IMR-90 (cell line): ENCODE results near the gene KDR. TPM values are rescaled to one million over a fixed set of nuclear protein-coding genes. Genes with fewer than 3 reads are reported as not detected.

Experiments used
- ATAC-seq: fragments of 200-7000 bp; cut with Tn5 transposase; 2 replicates; pipeline ENCODE4 v1.9.1; 2020; ENCODE audit warnings: low read depth, mild to moderate bottlenecking, moderate library complexity
- BruUV-seq: library from RNA; stranded (reverse); fragments of 400-500 nt; replicated peaks from 2 replicates; lab custom pipeline; 2021; lab: Mats Ljungman, UMichigan
- CTCF ChIA-PET: fragments of 300-600 bp; formaldehyde crosslinking; extraction: SDS; loops from one replicate; lab custom pipeline; 2021; ENCODE audit warnings: antibody characterized with exemption; lab: Yijun Ruan, JAX
- POLR2A ChIA-PET: fragments of 300-600 bp; sonication (Branson Sonifier 250); formaldehyde crosslinking; loops from one replicate; lab custom pipeline; 2022; ENCODE audit warnings: antibody characterized with exemption; ENCODE audit not compliant: unreplicated experiment; lab: Charles Lee
- DNase-seq: peaks from one replicate; pipeline ENCODE4 v3.0.0; 2013
- H2AFZ ChIP-seq: replicated peaks from 2 replicates; pipeline ENCODE3; 2013; ENCODE audit warnings: low read length, mild to moderate bottlenecking; ENCODE audit not compliant: poor library complexity
- H2AK5ac ChIP-seq: 2 replicates; pipeline ENCODE4 v1.6.1; 2013; ENCODE audit warnings: low read depth, low read length, inconsistent platforms
- H2AK9ac ChIP-seq: replicated peaks from 2 replicates; pipeline ENCODE3; 2013; ENCODE audit warnings: mild to moderate bottlenecking, low read depth, low read length, moderate library complexity; ENCODE audit not compliant: poor library complexity
- H2BK120ac ChIP-seq: 2 replicates; pipeline ENCODE4 v1.6.1; 2013; ENCODE audit warnings: low read depth, low read length, inconsistent platforms
- H2BK15ac ChIP-seq: 3 replicates; pipeline ENCODE4 v1.6.1; 2013; ENCODE audit warnings: low read depth, low read length, inconsistent platforms
- H2BK20ac ChIP-seq: 2 replicates; pipeline ENCODE4 v1.6.1; 2013; ENCODE audit warnings: low read depth, mild to moderate bottlenecking, inconsistent platforms, low read length, moderate library complexity
- H2BK5ac ChIP-seq: 2 replicates; pipeline ENCODE4 v1.6.1; 2013; ENCODE audit warnings: mild to moderate bottlenecking, low read depth, low read length, inconsistent platforms; ENCODE audit not compliant: poor library complexity, severe bottlenecking
- H3K14ac ChIP-seq: replicated peaks from 2 replicates; pipeline ENCODE4 v1.6.1; 2013; ENCODE audit warnings: low read depth, low read length, inconsistent platforms
- H3K18ac ChIP-seq: 2 replicates; pipeline ENCODE4 v1.6.1; 2013; ENCODE audit warnings: low read depth, low read length, control low read depth
- H3K23ac ChIP-seq: 2 replicates; pipeline ENCODE4 v1.6.1; 2013; ENCODE audit warnings: low read depth, low read length, inconsistent platforms
- H3K27ac ChIP-seq: 2 replicates; pipeline ENCODE4 v1.5.1; 2013; ENCODE audit warnings: mild to moderate bottlenecking, control low read depth, low read length; ENCODE audit not compliant: insufficient read depth
- H3K27me3 ChIP-seq: 2 replicates; pipeline ENCODE4 v1.6.1; 2013; ENCODE audit warnings: low read length; ENCODE audit not compliant: control insufficient read depth, insufficient read depth
- H3K36me3 ChIP-seq: 2 replicates; pipeline ENCODE4 v1.6.1; 2013; ENCODE audit warnings: low read length, mixed read lengths; ENCODE audit not compliant: control insufficient read depth, insufficient read depth
- H3K4ac ChIP-seq: 2 replicates; pipeline ENCODE4 v1.6.1; 2013; ENCODE audit warnings: low read depth, low read length, inconsistent platforms
- H3K4me1 ChIP-seq: 2 replicates; pipeline ENCODE4 v1.6.1; 2013; ENCODE audit warnings: low read length, mixed read lengths; ENCODE audit not compliant: control insufficient read depth, insufficient read depth
- H3K4me2 ChIP-seq: 2 replicates; pipeline ENCODE4 v1.6.1; 2013; ENCODE audit warnings: low read depth, mild to moderate bottlenecking, control low read depth, low read length, moderate library complexity
- H3K4me3 ChIP-seq: 2 replicates; pipeline ENCODE4 v1.5.1; 2013; ENCODE audit warnings: low read depth, mild to moderate bottlenecking, control low read depth, low read length, moderate library complexity; ENCODE audit not compliant: insufficient read depth
- H3K56ac ChIP-seq: 2 replicates; pipeline ENCODE4 v1.6.1; 2013; ENCODE audit warnings: low read length, inconsistent platforms; ENCODE audit not compliant: insufficient read depth; ENCODE audit errors: extremely low read depth
- H3K79me1 ChIP-seq, 2 experiments: 2 replicates each; pipeline ENCODE4 v1.6.1; 2013; ENCODE audit warnings: low read length in 2 of 2, inconsistent platforms in 1 of 2, low read depth in 1 of 2
- H3K9ac ChIP-seq: 2 replicates; pipeline ENCODE4 v1.6.1; 2013; ENCODE audit warnings: low read depth, low read length, control low read depth
- H3K9me1 ChIP-seq: 2 replicates; pipeline ENCODE4 v1.6.1; 2013; ENCODE audit warnings: low read length, inconsistent platforms; ENCODE audit not compliant: insufficient read depth
- H3K9me3 ChIP-seq: 2 replicates; pipeline ENCODE4 v1.6.1; 2013; ENCODE audit warnings: low read length; ENCODE audit not compliant: control insufficient read depth, insufficient read depth
- H4K20me1 ChIP-seq: 2 replicates; pipeline ENCODE4 v1.6.1; 2013; ENCODE audit warnings: low read length, inconsistent platforms; ENCODE audit not compliant: insufficient read depth
- H4K5ac ChIP-seq: 2 replicates; pipeline ENCODE4 v1.6.1; 2013; ENCODE audit warnings: mild to moderate bottlenecking, low read depth, low read length, control low read depth
- H4K8ac ChIP-seq, 2 experiments: 2 replicates each; pipeline ENCODE4 v1.6.1; 2013; ENCODE audit warnings: low read depth in 2 of 2, low read length in 2 of 2, control low read depth in 1 of 2, inconsistent platforms in 1 of 2
- H4K91ac ChIP-seq: 2 replicates; pipeline ENCODE4 v1.6.1; 2013; ENCODE audit warnings: low read depth, low read length, inconsistent platforms; ENCODE audit not compliant: insufficient read depth
- BHLHE40 ChIP-seq: fragments of 150-350 bp; IDR thresholded peaks from 2 replicates; pipeline ENCODE4 v1.6.1; 2016; ENCODE audit warnings: mild to moderate bottlenecking, low read depth, low read length
- CEBPB ChIP-seq: IDR thresholded peaks from 2 replicates; pipeline ENCODE4 v1.6.1; 2012; ENCODE audit warnings: low read depth, low read length, improper control_type of control experiment
- CHD1 ChIP-seq: IDR thresholded peaks from 2 replicates; pipeline ENCODE4 v1.6.1; 2012; ENCODE audit warnings: low read depth, low read length, improper control_type of control experiment
- MAZ ChIP-seq: IDR thresholded peaks from 2 replicates; pipeline ENCODE4 v1.6.1; 2012; ENCODE audit warnings: low read depth, mild to moderate bottlenecking, low read length, improper control_type of control experiment, moderate library complexity, borderline replicate concordance
- NFE2L2 ChIP-seq: fragments of 150-350 bp; IDR thresholded peaks from 2 replicates; pipeline ENCODE4 v1.6.1; 2016; ENCODE audit warnings: low read depth, mild to moderate bottlenecking, low read length
- POLR2A ChIP-seq: IDR thresholded peaks from 2 replicates; pipeline ENCODE4 v1.6.1; 2012; ENCODE audit warnings: mild to moderate bottlenecking, low read depth, low read length
- RAD21 ChIP-seq: IDR thresholded peaks from 2 replicates; pipeline ENCODE4 v1.6.1; 2012; ENCODE audit warnings: low read length, improper control_type of control experiment
- RCOR1 ChIP-seq: IDR thresholded peaks from 2 replicates; pipeline ENCODE4 v1.6.1; 2012; ENCODE audit warnings: mild to moderate bottlenecking, low read length, improper control_type of control experiment; ENCODE audit not compliant: insufficient replicate concordance
- RFX5 ChIP-seq: IDR thresholded peaks from 2 replicates; pipeline ENCODE4 v1.8.0; 2012; ENCODE audit warnings: low read depth, mild to moderate bottlenecking, low read length, moderate library complexity
- SMC3 ChIP-seq: fragments of 150-350 bp; IDR thresholded peaks from 2 replicates; pipeline ENCODE4 v1.6.1; 2016; ENCODE audit warnings: low read depth, mild to moderate bottlenecking, antibody characterized with exemption, low read length, moderate library complexity
- WGBS, 2 experiments: methylation state at CpG; one replicate each; pipeline versions ENCODE4 v1.1.5 to v1.1.7; 2013; ENCODE audit warnings: missing lambda C conversion rate in 2 of 2; ENCODE audit not compliant: insufficient read length in 1 of 2; ENCODE audit errors: extremely low coverage in 2 of 2; 5-methylcytosine and 5-hydroxymethylcytosine counted together
- dilution Hi-C: fragments of 300-500 bp; cut with HindIII; formaldehyde crosslinking; loops from one replicate; pipeline ENCODE4 v1.14.3; 2018; ENCODE audit warnings: low sequenced_read_pairs; ENCODE audit not compliant: unreplicated experiment
- in situ Hi-C: fragments of 300-500 bp; cut with MboI; formaldehyde crosslinking; loops from 3 replicates; pipeline ENCODE4 v1.14.3; 2019; ENCODE audit warnings: low sequenced_read_pairs, inconsistent platforms, mixed read lengths
- intact Hi-C: fragments of 100-400 bp; cut with micrococcal nuclease; formaldehyde crosslinking; loops from 2 replicates; pipeline ENCODE4 v1.10.0; 2022
- polyA plus RNA-seq, 3 experiments: library from polyadenylated mRNA; depleted of rRNA; stranded (reverse); fragments of >200 nt; gene quantifications; 2 replicates each; pipeline ENCODE4 v1.2.3, GENCODE V29; 2012; ENCODE audit warnings: low replicate concordance in 1 of 3
- total RNA-seq: library from RNA; depleted of rRNA; stranded (reverse); fragments of >200 nt; gene quantifications from 2 replicates; pipeline ENCODE4 v1.2.3, GENCODE V29; 2012
- TF ChIP-seq, protein P1 (sequence below): fragments of 150-350 bp; IDR thresholded peaks from 2 replicates; pipeline ENCODE4 v1.6.1; 2016; ENCODE audit warnings: low read depth, mild to moderate bottlenecking, low read length, moderate library complexity, borderline replicate concordance
- TF ChIP-seq, protein P2 (sequence below): fragments of 150-350 bp; IDR thresholded peaks from 2 replicates; pipeline ENCODE4 v1.6.1; 2017; ENCODE audit warnings: mild to moderate bottlenecking, antibody characterized with exemption, low read length, low read depth
- TF ChIP-seq, protein P3 (sequence below): conservative IDR thresholded peaks from 2 replicates; pipeline ENCODE4 v1.5.1; 2012; ENCODE audit warnings: mild to moderate bottlenecking, low read depth, low read length, improper control_type of control experiment

The KDR gene
- total and polyA plus RNA-seq, 2 of the 4 experiments (the other 2 are of a cell fraction), result not detected

DNA sequence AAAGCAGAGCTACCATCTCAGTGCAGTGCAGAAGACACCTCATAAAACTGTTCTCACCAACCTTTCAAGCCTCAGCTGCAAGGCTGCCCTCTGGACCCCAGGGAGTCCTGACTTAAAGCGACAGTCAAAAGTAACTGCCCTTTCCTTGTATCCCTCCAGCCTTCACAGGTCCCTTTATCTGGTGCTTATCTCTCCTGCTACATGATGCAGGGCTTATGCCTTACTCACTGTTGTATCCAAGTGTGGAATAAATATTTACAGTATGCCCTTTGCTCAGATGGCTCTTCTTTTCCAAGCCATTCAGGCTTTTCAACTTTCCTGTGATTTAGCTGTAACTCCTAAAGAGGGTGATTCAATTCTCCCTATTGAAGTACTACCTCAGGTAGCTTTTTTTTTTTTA lies 92.6 kb downstream of the KDR start:
- Histone ChIP-seq H3K56ac (no peak overlapping the region), H3K9me3 (no peaks in the 10 kb centered on the region), H3K4me1 (no peaks in the 10 kb centered on the region), H2BK15ac (no peak overlapping the region), H3K36me3 (no peaks in the 10 kb centered on the region), H3K23ac (no peak overlapping the region), H3K14ac (no peak overlapping the region), H3K9ac (no peak overlapping the region), H4K5ac (no peak overlapping the region), H3K79me1 (no peaks in the 10 kb centered on the region), H2BK5ac (no peak overlapping the region), H3K4me3 (no peak overlapping the region), H3K27me3 (peaks cover 9% of the 10 kb centered on the region), H4K20me1 (no peaks in the 10 kb centered on the region), H2AFZ (no peak overlapping the region), H3K4me2 (no peak overlapping the region), H4K8ac (no peak overlapping the region), H4K91ac (no peak overlapping the region), H3K9me1 (no peaks in the 10 kb centered on the region), H2AK5ac (no peak overlapping the region), H3K18ac (no peak overlapping the region), H2AK9ac (no peak overlapping the region), H3K4ac (no peak overlapping the region), H3K27ac (no peak overlapping the region), H2BK120ac (no peak overlapping the region), H2BK20ac (no peak overlapping the region)
- intact Hi-C loops (no loop called here), in situ Hi-C loops (no loop called here), dilution Hi-C loops (no loop called here)
- BruUV-seq, result no TSS peak
- DNase-seq (no peak), ATAC-seq (0 out of 2 replicates have a peak, but pooled peaks have one; percentile 24)
- POLR2A ChIA-PET, result interaction anchor here (0.5 kb wide), 1 partner anchor 101 kb away, joined by 3 read pairs; no protein-coding TSS in a partner anchor
- CTCF ChIA-PET, result interaction anchor here (0.5 kb wide), 1 partner anchor 898 kb away, joined by 3 read pairs; no protein-coding TSS in a partner anchor
- TF ChIP-seq CEBPB (no peak), RFX5 (no peak), CHD1 (no peak), SMC3 (no peak), RCOR1 (no peak), RAD21 (no peak), BHLHE40 (no peak), NFE2L2 (no peak), MAZ (no peak), POLR2A (no peak)
- TF ChIP-seq, protein P1, sequence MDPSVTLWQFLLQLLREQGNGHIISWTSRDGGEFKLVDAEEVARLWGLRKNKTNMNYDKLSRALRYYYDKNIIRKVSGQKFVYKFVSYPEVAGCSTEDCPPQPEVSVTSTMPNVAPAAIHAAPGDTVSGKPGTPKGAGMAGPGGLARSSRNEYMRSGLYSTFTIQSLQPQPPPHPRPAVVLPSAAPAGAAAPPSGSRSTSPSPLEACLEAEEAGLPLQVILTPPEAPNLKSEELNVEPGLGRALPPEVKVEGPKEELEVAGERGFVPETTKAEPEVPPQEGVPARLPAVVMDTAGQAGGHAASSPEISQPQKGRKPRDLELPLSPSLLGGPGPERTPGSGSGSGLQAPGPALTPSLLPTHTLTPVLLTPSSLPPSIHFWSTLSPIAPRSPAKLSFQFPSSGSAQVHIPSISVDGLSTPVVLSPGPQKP, result no peak
- TF ChIP-seq, protein P2, sequence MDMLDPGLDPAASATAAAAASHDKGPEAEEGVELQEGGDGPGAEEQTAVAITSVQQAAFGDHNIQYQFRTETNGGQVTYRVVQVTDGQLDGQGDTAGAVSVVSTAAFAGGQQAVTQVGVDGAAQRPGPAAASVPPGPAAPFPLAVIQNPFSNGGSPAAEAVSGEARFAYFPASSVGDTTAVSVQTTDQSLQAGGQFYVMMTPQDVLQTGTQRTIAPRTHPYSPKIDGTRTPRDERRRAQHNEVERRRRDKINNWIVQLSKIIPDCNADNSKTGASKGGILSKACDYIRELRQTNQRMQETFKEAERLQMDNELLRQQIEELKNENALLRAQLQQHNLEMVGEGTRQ, result no peak
- TF ChIP-seq, protein P3, sequence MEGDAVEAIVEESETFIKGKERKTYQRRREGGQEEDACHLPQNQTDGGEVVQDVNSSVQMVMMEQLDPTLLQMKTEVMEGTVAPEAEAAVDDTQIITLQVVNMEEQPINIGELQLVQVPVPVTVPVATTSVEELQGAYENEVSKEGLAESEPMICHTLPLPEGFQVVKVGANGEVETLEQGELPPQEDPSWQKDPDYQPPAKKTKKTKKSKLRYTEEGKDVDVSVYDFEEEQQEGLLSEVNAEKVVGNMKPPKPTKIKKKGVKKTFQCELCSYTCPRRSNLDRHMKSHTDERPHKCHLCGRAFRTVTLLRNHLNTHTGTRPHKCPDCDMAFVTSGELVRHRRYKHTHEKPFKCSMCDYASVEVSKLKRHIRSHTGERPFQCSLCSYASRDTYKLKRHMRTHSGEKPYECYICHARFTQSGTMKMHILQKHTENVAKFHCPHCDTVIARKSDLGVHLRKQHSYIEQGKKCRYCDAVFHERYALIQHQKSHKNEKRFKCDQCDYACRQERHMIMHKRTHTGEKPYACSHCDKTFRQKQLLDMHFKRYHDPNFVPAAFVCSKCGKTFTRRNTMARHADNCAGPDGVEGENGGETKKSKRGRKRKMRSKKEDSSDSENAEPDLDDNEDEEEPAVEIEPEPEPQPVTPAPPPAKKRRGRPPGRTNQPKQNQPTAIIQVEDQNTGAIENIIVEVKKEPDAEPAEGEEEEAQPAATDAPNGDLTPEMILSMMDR, result no peak
- no CpG with 5 or more reads among the region's 1 CpG for WGBS, 2 experiments
